ENCODE data around the gene WNK2.

The WNK2 gene

DNA sequence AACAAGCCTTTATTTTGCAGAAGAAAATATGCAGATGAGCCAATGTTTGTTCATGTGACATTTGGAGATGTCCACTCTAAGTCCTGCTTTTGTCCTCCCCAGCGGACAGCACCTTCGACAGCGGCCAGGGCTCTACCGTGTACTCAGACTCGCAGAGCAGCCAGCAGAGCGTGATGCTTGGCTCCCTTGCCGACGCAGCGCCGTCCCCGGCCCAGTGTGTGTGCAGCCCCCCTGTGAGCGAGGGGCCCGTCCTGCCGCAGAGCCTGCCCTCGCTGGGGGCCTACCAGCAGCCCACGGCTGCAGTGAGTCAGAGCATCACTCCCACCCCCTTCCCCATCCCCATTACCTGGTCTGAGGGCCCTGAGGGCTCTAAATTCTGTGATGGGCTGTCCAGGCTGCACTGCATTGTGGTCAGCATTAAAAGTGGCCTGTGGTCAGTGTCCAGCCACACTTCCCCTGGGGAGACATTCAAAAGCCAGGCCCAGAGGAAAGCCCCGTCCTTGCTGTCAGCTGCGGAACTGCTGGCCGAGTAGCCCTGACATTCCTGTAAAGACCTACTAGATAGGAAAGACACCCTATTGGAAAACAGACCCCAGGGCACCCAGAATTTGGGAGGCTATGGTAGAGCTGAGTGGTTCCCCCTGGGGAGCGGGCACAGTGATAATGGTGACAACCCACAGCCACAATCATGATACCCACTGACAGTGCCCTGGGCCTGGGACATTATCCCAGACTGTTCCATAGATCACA, 69.0 kb downstream of the WNK2 start:
- Histone ChIP-seq H3K27ac (ENCODE audit: low read depth, low read length) (no peak overlapping the region), H3K9ac (ENCODE audit: low read depth, low read length) (no peak overlapping the region), H3K4me1 (ENCODE audit: insufficient read depth, low read length) (peaks cover 8% of the 10 kb centered on the region; the same call in 1 of the 2 replicates), H3K36me3 (ENCODE audit: insufficient read depth, low read length) (peaks cover 10% of the 10 kb centered on the region; the same call in 1 of the 2 replicates), H3K27me3 (ENCODE audit: insufficient read depth, low read length) (no peaks in the 10 kb centered on the region), H3K4me3 (ENCODE audit: low read length) (no peak overlapping the region), H3K9me3 (ENCODE audit: insufficient read depth, low read depth, low read length) (no peaks in the 10 kb centered on the region)
- 95% methylated on average over 20 of the region's 20 CpGs for WGBS

DNA sequence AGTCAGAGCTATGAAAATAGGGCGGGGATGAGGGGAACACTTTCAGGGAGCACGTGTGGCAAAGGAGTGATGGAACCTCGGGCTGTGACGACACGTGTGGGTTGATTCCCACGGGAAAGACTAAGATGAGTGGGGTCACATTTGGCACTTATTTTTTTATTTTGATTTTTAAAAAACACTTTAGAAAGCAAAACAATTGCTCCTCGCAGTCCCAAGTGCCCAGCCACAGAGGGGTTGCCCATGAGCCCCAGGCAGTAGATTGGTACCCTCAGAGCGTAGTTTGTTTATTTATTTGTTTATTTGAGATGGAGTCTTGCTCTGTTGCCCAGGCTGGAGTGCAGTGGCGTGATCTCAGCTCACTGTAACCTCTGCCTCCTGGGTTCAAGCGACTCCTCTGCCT, 69.7 kb downstream of the WNK2 start:
- Histone ChIP-seq H3K36me3 (ENCODE audit: insufficient read depth, low read length) (peaks cover 10% of the 10 kb centered on the region; the same call in 1 of the 2 replicates), H3K9ac (ENCODE audit: low read depth, low read length) (no peak overlapping the region)
- 96% methylated on average over 10 of the region's 10 CpGs for WGBS

DNA sequence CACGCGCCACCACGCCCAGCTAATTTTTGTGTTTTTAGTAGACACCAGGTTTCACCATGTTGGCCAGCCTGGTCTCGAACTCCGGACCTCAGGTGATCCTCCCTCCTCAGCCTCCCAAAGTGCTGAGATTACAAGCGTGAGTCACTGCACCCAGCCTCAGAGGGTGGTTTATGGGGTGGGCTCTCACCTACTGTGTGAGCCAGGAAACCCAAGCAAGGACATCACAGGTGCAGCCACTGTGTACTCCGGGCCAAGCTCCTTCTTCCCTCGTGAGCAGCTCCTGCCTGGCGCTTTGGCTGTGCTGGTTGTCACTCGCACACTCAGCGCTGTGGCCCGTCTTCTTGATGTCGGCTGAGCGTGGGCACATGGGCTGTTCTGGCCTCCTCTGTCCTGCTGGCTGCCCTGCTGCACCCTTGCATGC, 70.1 kb downstream of the WNK2 start:
- no peak overlapping the region for H3K27ac ChIP-seq (ENCODE audit: low read depth, low read length)
- WGBS = 95% methylated on average over 14 of the region's 14 CpGs
- no peaks in the 10 kb centered on the region; the same call in 1 of the 2 replicates for H3K4me1 ChIP-seq (ENCODE audit: insufficient read depth, low read length)
- H3K4me3 ChIP-seq (ENCODE audit: low read length) = no peak overlapping the region
- H3K9ac ChIP-seq (ENCODE audit: low read depth, low read length) = no peak overlapping the region
- no peaks in the 10 kb centered on the region for H3K27me3 ChIP-seq (ENCODE audit: insufficient read depth, low read length)
- H3K9me3 ChIP-seq (ENCODE audit: insufficient read depth, low read depth, low read length) = no peaks in the 10 kb centered on the region
- H3K36me3 ChIP-seq (ENCODE audit: insufficient read depth, low read length) = peaks cover 10% of the 10 kb centered on the region; the same call in 1 of the 2 replicates

More for the DNA sequence above, 69.7 kb downstream of the WNK2 start:
- peaks cover 2% of the 10 kb centered on the region; the same call in 1 of the 2 replicates for H3K4me1 ChIP-seq (ENCODE audit: insufficient read depth, low read length)
- no peaks in the 10 kb centered on the region for H3K27me3 ChIP-seq (ENCODE audit: insufficient read depth, low read length)
- no peak overlapping the region for H3K4me3 ChIP-seq (ENCODE audit: low read length)
- H3K27ac ChIP-seq (ENCODE audit: low read depth, low read length) = no peak overlapping the region
- no peaks in the 10 kb centered on the region for H3K9me3 ChIP-seq (ENCODE audit: insufficient read depth, low read depth, low read length)

DNA sequence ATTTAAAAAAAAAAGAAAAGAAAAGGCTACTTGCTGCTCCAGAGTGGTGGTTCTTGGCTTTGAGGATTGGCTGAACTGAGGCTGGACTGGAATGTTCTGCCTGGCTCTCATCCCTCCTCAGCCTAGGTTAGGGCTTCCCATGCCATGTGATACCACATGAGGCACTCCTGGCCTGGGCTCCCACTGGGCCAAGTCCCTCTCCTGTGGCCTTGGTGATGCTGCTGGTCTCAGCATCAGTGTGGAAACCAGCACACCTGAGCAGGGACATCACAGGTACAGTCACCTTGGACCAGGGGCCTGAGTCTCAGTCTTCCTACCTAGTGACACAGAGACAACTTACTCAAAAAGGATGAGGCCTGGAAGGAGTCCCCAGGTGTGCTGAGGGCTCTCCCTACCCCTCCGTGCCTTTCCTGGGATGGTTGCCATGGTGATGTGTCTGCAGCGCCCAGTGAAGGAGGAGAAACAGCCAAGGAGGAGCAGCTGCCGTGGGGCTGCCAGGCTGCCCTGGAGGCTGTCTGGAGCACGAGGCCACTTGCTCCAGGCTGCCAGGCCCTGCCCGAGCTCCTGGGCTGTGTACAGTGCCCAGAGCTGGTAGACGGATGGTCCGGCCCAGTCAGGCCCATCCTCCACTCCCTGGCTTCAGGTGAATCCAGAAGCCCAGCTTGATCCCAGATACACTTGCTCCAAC, 71.0 kb downstream of the WNK2 start:
- Histone ChIP-seq H3K27ac (ENCODE audit: low read depth, low read length) (no peak overlapping the region), H3K27me3 (ENCODE audit: insufficient read depth, low read length) (no peaks in the 10 kb centered on the region), H3K36me3 (ENCODE audit: insufficient read depth, low read length) (peaks cover 10% of the 10 kb centered on the region; the same call in 1 of the 2 replicates), H3K4me3 (ENCODE audit: low read length) (no peak overlapping the region), H3K9me3 (ENCODE audit: insufficient read depth, low read depth, low read length) (no peaks in the 10 kb centered on the region), H3K9ac (ENCODE audit: low read depth, low read length) (no peak overlapping the region), H3K4me1 (ENCODE audit: insufficient read depth, low read length) (no peaks in the 10 kb centered on the region)
- 91% methylated on average over 7 of the region's 7 CpGs for WGBS

DNA sequence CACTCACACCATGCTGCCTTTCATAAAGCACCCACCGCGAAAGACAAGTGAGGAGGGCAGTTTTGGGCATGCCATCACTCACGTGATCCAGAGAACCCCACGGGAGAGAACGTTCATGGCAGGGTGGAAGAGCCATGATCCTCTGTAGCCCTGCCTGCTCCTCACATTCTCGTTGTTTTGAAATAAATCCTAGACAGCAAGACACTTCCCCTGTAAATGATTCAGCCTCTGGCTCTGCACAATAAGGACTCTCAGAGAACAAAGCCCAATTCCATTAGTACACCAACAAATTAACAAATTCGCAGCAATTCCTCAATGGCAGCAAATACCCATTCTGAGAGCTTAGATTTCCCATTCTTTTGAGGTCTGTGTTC, 71.5 kb downstream of the WNK2 start:
- no peak overlapping the region for H3K27ac ChIP-seq (ENCODE audit: low read depth, low read length)
- H3K27me3 ChIP-seq (ENCODE audit: insufficient read depth, low read length) = no peaks in the 10 kb centered on the region
- WGBS = 92% methylated on average over 7 of the region's 7 CpGs

DNA sequence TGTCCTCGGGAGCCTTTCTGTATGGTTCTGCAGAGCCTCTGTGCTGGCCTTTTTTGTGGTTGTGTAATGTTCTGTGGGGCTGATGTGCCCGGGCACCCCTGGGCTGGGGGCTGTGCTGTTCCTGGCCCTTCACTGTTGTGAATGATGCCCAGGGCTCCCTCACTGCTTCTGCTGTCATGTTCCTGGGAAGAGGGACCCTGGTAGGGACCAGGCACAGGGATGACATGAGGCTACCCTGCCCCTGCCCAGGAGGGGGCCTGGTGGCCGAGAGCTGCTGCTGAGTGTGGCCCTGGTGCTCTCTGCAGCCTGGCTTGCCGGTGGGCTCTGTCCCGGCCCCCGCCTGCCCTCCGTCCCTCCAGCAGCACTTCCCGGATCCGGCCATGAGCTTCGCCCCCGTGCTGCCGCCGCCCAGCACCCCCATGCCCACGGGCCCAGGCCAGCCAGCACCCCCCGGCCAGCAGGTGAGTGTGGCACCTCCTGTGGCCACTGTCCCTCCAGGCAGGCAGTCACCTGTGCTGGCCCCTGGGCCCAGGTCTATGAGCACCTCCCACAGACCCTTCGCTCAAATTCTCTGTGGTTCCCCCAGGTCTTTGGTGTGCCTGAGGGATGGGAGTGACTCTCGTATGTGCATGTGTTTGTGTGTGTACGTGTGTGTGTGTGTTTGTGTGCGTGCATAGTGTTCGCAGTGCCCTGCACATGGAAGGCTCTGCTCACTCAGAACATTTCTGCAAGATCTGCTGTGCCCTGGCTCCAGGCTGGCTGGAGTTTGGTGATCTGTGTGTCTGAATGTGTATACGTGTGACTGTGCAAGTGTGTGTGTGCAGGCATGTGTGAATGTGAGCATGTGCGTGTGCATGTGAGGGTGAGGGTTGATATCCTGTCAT, 72.3 kb downstream of the WNK2 start:
- 95% methylated on average over 22 of the region's 22 CpGs for WGBS
- no peaks in the 10 kb centered on the region for H3K4me1 ChIP-seq (ENCODE audit: insufficient read depth, low read length)
- no peak overlapping the region for H3K27ac ChIP-seq (ENCODE audit: low read depth, low read length)
- no peaks in the 10 kb centered on the region for H3K27me3 ChIP-seq (ENCODE audit: insufficient read depth, low read length)
- H3K9ac ChIP-seq (ENCODE audit: low read depth, low read length) = no peak overlapping the region
- peaks cover 7% of the 10 kb centered on the region; the same call in 1 of the 2 replicates for H3K36me3 ChIP-seq (ENCODE audit: insufficient read depth, low read length)
- H3K4me3 ChIP-seq (ENCODE audit: low read length) = no peak overlapping the region
- H3K9me3 ChIP-seq (ENCODE audit: insufficient read depth, low read depth, low read length) = no peaks in the 10 kb centered on the region

More for the DNA sequence above, 71.5 kb downstream of the WNK2 start:
- Histone ChIP-seq H3K9ac (ENCODE audit: low read depth, low read length) (no peak overlapping the region), H3K4me1 (ENCODE audit: insufficient read depth, low read length) (no peaks in the 10 kb centered on the region), H3K4me3 (ENCODE audit: low read length) (no peak overlapping the region), H3K9me3 (ENCODE audit: insufficient read depth, low read depth, low read length) (no peaks in the 10 kb centered on the region), H3K36me3 (ENCODE audit: insufficient read depth, low read length) (peaks cover 7% of the 10 kb centered on the region; the same call in 1 of the 2 replicates)

DNA sequence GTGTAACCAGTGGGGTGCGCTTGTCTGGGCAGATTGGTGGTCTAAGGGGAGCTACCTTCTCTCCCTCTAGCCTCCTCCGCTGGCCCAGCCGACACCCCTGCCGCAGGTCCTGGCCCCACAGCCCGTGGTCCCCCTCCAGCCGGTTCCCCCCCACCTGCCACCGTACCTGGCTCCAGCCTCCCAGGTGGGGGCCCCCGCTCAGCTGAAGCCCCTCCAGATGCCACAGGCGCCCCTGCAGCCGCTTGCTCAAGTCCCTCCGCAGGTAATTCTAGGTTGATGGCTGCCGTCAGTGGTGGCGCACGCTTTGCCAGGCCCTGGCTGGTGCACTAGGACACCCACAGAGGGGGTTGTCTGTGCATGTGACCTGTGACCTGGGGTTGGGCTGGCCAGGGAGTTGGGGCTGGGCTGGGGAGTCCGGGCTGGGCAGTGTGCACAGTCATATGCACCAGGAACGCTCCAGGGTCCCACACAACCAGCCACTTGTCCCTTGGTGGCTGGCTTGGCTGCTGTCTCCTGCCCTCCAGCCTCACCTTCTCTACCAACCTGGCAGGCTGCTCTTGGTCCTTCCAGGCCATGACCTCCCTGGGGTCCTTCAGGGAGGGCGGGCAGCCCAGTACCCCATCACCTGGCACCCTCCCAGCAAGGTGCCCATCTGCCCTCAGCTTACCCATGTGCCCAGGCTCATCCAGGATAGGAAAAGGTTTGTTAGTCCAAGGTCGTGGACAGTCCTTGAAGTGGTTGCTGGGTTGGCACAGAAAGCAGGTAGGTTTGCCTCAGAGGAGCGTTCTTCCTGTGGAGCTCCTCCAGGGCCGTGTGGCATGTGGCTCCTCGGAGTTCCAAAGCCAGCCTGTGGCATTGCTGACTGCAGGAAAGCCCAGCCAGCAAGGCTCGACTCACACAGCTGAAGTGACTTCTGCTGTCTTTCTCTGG, 73.2 kb downstream of the WNK2 start:
- Histone ChIP-seq H3K27me3 (ENCODE audit: insufficient read depth, low read length) (no peaks in the 10 kb centered on the region), H3K36me3 (ENCODE audit: insufficient read depth, low read length) (peaks cover 7% of the 10 kb centered on the region; the same call in 1 of the 2 replicates), H3K4me1 (ENCODE audit: insufficient read depth, low read length) (no peaks in the 10 kb centered on the region), H3K4me3 (ENCODE audit: low read length) (no peak overlapping the region), H3K9me3 (ENCODE audit: insufficient read depth, low read depth, low read length) (no peaks in the 10 kb centered on the region), H3K27ac (ENCODE audit: low read depth, low read length) (no peak overlapping the region), H3K9ac (ENCODE audit: low read depth, low read length) (no peak overlapping the region)
- 94% methylated on average over 22 of the region's 22 CpGs for WGBS

DNA sequence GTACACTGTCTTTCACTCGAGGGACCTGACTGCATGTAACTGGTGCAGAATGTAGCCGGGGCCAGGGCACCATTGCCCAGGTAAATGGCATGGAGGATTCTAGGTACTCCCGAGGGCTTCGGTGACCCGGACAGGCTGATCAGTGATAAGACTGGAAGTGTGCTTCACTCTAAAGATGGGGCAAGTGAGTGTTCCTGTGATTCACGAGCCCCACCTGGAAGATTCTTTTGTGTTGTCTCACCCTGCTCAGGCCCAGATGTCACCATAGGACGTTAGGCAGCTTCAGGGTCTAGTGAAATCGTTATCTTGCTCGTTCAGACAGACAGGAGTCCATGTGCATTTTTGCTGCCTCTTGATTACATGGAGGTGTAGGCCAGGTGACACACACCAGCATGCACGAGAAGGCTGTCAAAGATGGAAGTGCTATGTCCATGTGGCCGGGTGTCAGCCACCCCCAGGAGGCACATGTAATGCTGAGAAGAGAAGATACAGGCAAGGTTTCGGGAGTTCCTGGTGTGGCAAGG, 73.9 kb downstream of the WNK2 start:
- no peak overlapping the region for H3K27ac ChIP-seq (ENCODE audit: low read depth, low read length)
- H3K36me3 ChIP-seq (ENCODE audit: insufficient read depth, low read length) = peaks cover 7% of the 10 kb centered on the region; the same call in 1 of the 2 replicates
- H3K9ac ChIP-seq (ENCODE audit: low read depth, low read length) = no peak overlapping the region
- WGBS = 92% methylated on average over 12 of the region's 12 CpGs
- no peaks in the 10 kb centered on the region for H3K27me3 ChIP-seq (ENCODE audit: insufficient read depth, low read length)
- no peak overlapping the region for H3K4me3 ChIP-seq (ENCODE audit: low read length)
- H3K9me3 ChIP-seq (ENCODE audit: insufficient read depth, low read depth, low read length) = no peaks in the 10 kb centered on the region
- no peaks in the 10 kb centered on the region for H3K4me1 ChIP-seq (ENCODE audit: insufficient read depth, low read length)

DNA sequence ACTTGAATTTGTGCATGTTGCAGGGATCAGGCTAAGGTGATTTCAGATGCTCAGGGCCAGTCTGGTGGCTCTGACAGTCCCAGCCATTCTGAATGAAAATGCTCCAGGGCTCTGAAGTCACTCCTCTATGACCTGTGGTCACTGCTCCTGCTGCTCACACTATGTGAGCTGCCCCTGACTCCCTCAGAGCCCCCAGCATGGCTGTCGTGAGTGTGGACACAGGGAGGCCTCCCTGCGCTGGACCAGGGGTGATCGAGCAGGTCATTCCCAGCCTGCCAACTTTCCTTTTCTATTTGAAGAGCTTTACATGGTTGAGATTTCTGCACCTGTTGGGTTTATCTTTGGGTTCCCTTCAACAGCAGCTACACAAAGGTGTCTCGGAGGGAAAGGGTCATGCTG, 74.5 kb downstream of the WNK2 start:
- 95% methylated on average over 4 of the region's 4 CpGs for WGBS
- Histone ChIP-seq H3K9me3 (ENCODE audit: insufficient read depth, low read depth, low read length) (no peaks in the 10 kb centered on the region), H3K4me3 (ENCODE audit: low read length) (no peak overlapping the region), H3K36me3 (ENCODE audit: insufficient read depth, low read length) (peaks cover 5% of the 10 kb centered on the region; the same call in 1 of the 2 replicates), H3K4me1 (ENCODE audit: insufficient read depth, low read length) (no peaks in the 10 kb centered on the region), H3K27me3 (ENCODE audit: insufficient read depth, low read length) (no peaks in the 10 kb centered on the region), H3K27ac (ENCODE audit: low read depth, low read length) (no peak overlapping the region), H3K9ac (ENCODE audit: low read depth, low read length) (no peak overlapping the region; the same call in 1 of the 2 replicates)

All from HUES64 (cell line).